Esophagus squamous epithelium (tissue), 5 donors: ENCODE data around the gene RAB7B. TPM values are rescaled to one million over a fixed set of nuclear protein-coding genes. Genes with fewer than 3 reads are reported as not detected.
A peak's percentile ranks its signal among the peaks of the same experiment; 100 is the strongest.

Experiments used
- DNase-seq: peaks from one replicate; lab custom pipeline; 2025; lab: John Stamatoyannopoulos, UW
- H3K27ac ChIP-seq, 4 donors: fragments of 200-600 bp; sonication (generic); one replicate each; pipeline ENCODE4 v1.5.1; 2016 to 2019; ENCODE audit warnings: mild to moderate bottlenecking in 1 of 4
- H3K27me3 ChIP-seq, 4 donors: fragments of 200-600 bp; sonication (generic); 1 replicate in 3 of 4; 2 replicates in 1 of 4; pipeline versions ENCODE4 v1.5.1 to v1.6.0; 2017 to 2021; ENCODE audit warnings: antibody characterized with exemption in 1 of 4
- H3K36me3 ChIP-seq, 3 donors: fragments of 200-600 bp; sonication (generic); one replicate each; pipeline ENCODE4 v1.5.1; 2016 to 2019
- H3K4me1 ChIP-seq, 3 donors: fragments of 200-600 bp; sonication (generic); one replicate each; pipeline ENCODE4 v1.5.1; 2017 to 2019
- H3K4me3 ChIP-seq, 4 donors: fragments of 200-600 bp; sonication (generic); 1 replicate in 3 of 4; 2 replicates in 1 of 4; pipeline ENCODE4 v1.5.1; 2016 to 2019; ENCODE audit warnings: mild to moderate bottlenecking in 2 of 4, moderate library complexity in 1 of 4
- H3K9me3 ChIP-seq, 3 donors: fragments of 200-600 bp; sonication (generic); one replicate each; pipeline ENCODE4 v1.5.1; 2016 to 2019
- CTCF ChIP-seq, 6 experiments: fragments of 450-650 bp in 4 of 6; fragments of 200-600 bp in 2 of 6; sonication (generic) in 2 of 6; IDR thresholded peaks; one replicate each; pipeline ENCODE4 v1.5.1; 2016 to 2019; ENCODE audit warnings: antibody characterized with exemption in 6 of 6, mild to moderate bottlenecking in 4 of 6, moderate library complexity in 4 of 6
- POLR2A ChIP-seq, 4 donors: fragments of 450-650 bp; IDR thresholded peaks; one replicate each; pipeline ENCODE4 v1.6.1; 2017; ENCODE audit warnings: antibody characterized with exemption in 4 of 4, mild to moderate bottlenecking in 4 of 4, moderate library complexity in 3 of 4
- WGBS, 2 donors: methylation state at CpG; one replicate each; pipeline ENCODE4 v1.1.5; 2018; 5-methylcytosine and 5-hydroxymethylcytosine counted together
- intact Hi-C: fragments of 100-400 bp; cut with DNase I; formaldehyde crosslinking; loops from one replicate; pipeline ENCODE4 v1.15.0; 2022
- total RNA-seq, 4 donors: library from RNA; depleted of rRNA; stranded (reverse); fragments of >200 nt; gene quantifications; one replicate each; pipeline ENCODE4 v1.1.0, GENCODE V29; 2016
- donor health status: DM: yes; HTN: yes; CAD: no.

The RAB7B gene
- total RNA-seq, 4 donors from 2014 or later, result 15.8 to 24.2 (median 21.4) TPM

- intact Hi-C loops, result no loop called here
- H3K9me3 ChIP-seq, result no peaks in the 10 kb centered on the region
- DNase-seq, result no peak
- no peak overlapping the region for H3K27ac ChIP-seq
- H3K4me1 ChIP-seq, result peaks cover 3 to 20% (median 17%) of the 10 kb centered on the region in 3 donors
- no peak overlapping the region for H3K4me3 ChIP-seq
- no peaks in the 10 kb centered on the region for H3K36me3 ChIP-seq
- 67 to 71% methylated on average over 7 to 11 of the region's 11 CpGs for WGBS, 2 donors
- TF ChIP-seq CTCF (IDR thresholded peaks at IDR 0.05) (no peak), POLR2A (IDR thresholded peaks at IDR 0.05) (no peak)
- H3K27me3 ChIP-seq, result peaks cover 0 to 84% (median 0%) of the 10 kb centered on the region in 4 donors
Observed at GRCh38 chr1:205954819-205955404, 48.3 kb downstream of the RAB7B start.

GRCh38 chr1:205951746-205952145, 51.4 kb downstream of the RAB7B start:
- DNase-seq, result no peak
- Histone ChIP-seq H3K9me3 (no peaks in the 10 kb centered on the region), H3K4me3 (no peak overlapping the region), H3K27ac (no peak overlapping the region), H3K36me3 (no peaks in the 10 kb centered on the region), H3K4me1 (peaks cover 3 to 47% (median 18%) of the 10 kb centered on the region in 3 donors), H3K27me3 (peaks cover 0 to 89% (median 0%) of the 10 kb centered on the region in 4 donors)
- 67% methylated on average over 1 of the region's 1 CpG; no CpG with 5 or more reads in 1 of the 2 donors for WGBS, 2 donors
- no peak for TF ChIP-seq POLR2A (IDR thresholded peaks at IDR 0.05)
- TF ChIP-seq CTCF (IDR thresholded peaks at IDR 0.05), result no peak
- intact Hi-C loops, result no loop called here

DNA sequence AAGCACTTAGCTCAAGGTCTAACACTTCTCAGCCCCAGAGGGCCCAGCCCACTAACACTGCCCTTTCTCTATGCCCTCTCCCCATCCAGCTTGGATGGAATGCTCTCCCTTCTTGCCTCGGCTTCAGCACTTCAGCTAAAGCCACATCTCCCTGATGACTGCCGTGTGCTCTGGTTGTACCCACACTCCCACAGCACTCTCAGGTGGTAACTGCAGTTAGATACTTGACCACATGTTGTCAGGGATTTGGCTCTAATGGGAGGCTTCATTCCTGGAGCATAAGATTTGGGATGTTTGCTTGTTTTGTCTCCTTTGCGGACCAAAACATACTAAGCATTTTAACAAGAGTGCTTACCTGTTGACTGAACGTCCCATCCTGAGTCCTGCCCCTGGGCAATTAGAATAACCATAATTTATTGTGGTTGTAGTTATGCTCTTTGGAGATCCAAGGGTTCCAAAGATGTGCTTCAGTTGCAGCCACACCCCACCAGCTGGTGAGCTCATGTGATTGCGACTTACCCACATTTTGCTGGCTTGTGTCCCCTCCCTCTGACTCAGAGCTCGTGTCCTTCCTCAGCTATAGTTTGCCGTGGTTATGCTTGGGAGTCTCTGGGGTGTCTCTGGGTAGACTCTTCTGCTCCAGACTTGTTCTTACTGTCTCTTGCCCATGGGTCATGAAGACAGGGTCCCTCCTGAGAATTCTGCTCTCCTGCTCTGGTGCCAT, 52.2 kb downstream of the RAB7B start:
- Histone ChIP-seq H3K4me3 (no peak overlapping the region), H3K9me3 (no peaks in the 10 kb centered on the region), H3K4me1 (peaks cover 3 to 50% (median 18%) of the 10 kb centered on the region in 3 donors), H3K36me3 (no peaks in the 10 kb centered on the region), H3K27me3 (peaks cover 0 to 89% (median 0%) of the 10 kb centered on the region in 4 donors), H3K27ac (no peak overlapping the region)
- TF ChIP-seq CTCF (IDR thresholded peaks at IDR 0.05) (no peak), POLR2A (IDR thresholded peaks at IDR 0.05) (no peak)
- no peak for DNase-seq
- intact Hi-C loops, result no loop called here
- WGBS, 2 donors, result 42 to 47% methylated on average over 6 of the region's 7 CpGs

- 80% methylated on average over 1 of the region's 8 CpGs; no CpG with 5 or more reads in 1 of the 2 donors for WGBS, 2 donors
- H3K9me3 ChIP-seq, result no peaks in the 10 kb centered on the region
- H3K4me1 ChIP-seq, result peaks cover 3 to 50% (median 18%) of the 10 kb centered on the region in 3 donors
- H3K36me3 ChIP-seq, result no peaks in the 10 kb centered on the region
- peak overlapping the region in 1 of 4 donors; percentile 51 for H3K27ac ChIP-seq
- no peak overlapping the region for H3K4me3 ChIP-seq
- TF ChIP-seq CTCF (IDR thresholded peaks at IDR 0.05), result no peak
- intact Hi-C loops, result no loop called here
- H3K27me3 ChIP-seq, result peaks cover 0 to 89% (median 0%) of the 10 kb centered on the region in 4 donors
- no peak for DNase-seq
Observed at GRCh38 chr1:205950280-205950679, 52.9 kb downstream of the RAB7B start.

- Histone ChIP-seq H3K27me3 (peaks cover 0 to 89% (median 0%) of the 10 kb centered on the region in 4 donors), H3K27ac (peak overlapping the region in 1 of 4 donors; percentile 51), H3K36me3 (no peaks in the 10 kb centered on the region), H3K4me3 (no peak overlapping the region), H3K4me1 (peaks cover 3 to 50% (median 18%) of the 10 kb centered on the region in 3 donors), H3K9me3 (no peaks in the 10 kb centered on the region)
- TF ChIP-seq CTCF (IDR thresholded peaks at IDR 0.05) (no peak), POLR2A (IDR thresholded peaks at IDR 0.05) (no peak)
- intact Hi-C loops, result no loop called here
- DNase-seq, result no peak
- 67 to 100% methylated on average over 1 of the region's 1 CpG for WGBS, 2 donors
Observed at GRCh38 chr1:205949753-205950152, 53.4 kb downstream of the RAB7B start.
